Erythroblast (primary cell): ENCODE data around the gene SOCS7.

Experiments
- GATA1 ChIP-seq: IDR thresholded peaks from 2 replicates; pipeline ENCODE4 v1.6.1; 2011; ENCODE audit warnings: low read depth, mild to moderate bottlenecking, control low read depth, low read length, moderate library complexity
- POLR2A ChIP-seq: IDR thresholded peaks from 2 replicates; pipeline ENCODE4 v1.6.1; 2011; ENCODE audit warnings: mild to moderate bottlenecking, low read length

DNA sequence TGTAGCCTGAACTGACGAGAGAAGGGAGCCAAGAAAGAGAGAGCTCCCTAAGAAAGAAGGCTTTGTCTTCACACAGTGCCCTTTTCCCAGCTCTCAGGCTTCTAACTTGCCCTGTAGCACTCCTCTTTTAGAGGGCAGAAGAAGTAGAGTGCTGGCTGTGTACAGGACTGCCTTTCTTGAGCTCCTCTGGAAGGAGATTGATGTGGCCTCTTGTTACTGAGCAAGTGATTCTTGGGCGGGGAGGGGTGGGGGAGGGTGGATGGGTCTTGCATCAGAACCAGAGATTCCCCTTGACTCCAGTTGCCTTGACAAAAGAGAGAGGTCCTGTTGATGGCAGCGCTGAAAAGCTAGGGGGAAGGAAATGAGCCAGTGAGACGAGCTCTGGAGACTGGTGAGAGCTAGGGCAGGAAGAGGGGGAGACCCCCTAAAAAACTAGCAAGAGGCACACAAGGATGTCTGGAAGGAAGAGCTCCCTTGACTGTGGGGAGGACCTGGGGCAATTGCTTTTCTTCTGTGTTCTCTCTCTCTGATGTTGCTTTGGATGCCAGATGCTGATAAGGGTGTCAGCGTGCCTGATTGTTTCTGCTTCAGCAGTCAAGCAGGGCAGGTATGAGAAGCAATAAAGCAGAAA lies 26.3 kb upstream of the SOCS7 start:
- TF ChIP-seq POLR2A: no peak
- TF ChIP-seq GATA1: no peak
